ENCODE measurements around the gene SRRM5. TPM values are rescaled to one million over a fixed set of nuclear protein-coding genes. Genes with fewer than 3 reads are reported as not detected.
"Not testable (repeated sequence)": the region's sequence is repeated elsewhere in the genome, so short reads cannot be mapped to it uniquely, and the experiment has no call there.

The SRRM5 gene
- total RNA-seq, 2 donors from 2014 or later, result 0.56 TPM; not detected in 1

DNA sequence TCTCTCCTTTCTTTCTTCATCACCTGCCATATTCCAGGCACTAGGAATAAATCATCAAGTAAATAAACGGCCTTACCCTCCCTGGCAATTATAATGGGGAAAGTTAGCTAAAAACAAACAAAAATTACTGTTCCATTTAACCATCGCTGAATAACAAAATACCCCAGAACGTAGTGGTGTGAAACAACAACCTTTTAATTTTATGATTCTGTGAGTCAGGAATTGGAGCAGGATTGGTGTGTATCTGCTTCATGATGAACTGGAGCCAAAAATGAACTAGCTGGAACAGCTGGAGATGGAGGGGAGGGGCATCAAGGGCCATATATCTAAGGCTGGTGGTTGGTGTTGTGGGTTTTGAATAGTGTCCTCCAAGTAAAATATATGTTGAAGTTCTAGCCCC, 31.4 kb downstream of the SRRM5 start:
- TF ChIP-seq, protein P1, sequence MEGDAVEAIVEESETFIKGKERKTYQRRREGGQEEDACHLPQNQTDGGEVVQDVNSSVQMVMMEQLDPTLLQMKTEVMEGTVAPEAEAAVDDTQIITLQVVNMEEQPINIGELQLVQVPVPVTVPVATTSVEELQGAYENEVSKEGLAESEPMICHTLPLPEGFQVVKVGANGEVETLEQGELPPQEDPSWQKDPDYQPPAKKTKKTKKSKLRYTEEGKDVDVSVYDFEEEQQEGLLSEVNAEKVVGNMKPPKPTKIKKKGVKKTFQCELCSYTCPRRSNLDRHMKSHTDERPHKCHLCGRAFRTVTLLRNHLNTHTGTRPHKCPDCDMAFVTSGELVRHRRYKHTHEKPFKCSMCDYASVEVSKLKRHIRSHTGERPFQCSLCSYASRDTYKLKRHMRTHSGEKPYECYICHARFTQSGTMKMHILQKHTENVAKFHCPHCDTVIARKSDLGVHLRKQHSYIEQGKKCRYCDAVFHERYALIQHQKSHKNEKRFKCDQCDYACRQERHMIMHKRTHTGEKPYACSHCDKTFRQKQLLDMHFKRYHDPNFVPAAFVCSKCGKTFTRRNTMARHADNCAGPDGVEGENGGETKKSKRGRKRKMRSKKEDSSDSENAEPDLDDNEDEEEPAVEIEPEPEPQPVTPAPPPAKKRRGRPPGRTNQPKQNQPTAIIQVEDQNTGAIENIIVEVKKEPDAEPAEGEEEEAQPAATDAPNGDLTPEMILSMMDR (IDR thresholded peaks at IDR 0.05), result no peak
- Histone ChIP-seq H3K27ac (no peak overlapping the region), H3K27me3 (replicated peaks; ENCODE audit: insufficient read depth) (no peaks in the 10 kb centered on the region), H3K4me1 (ENCODE audit: control insufficient read depth in 1 of 2, low read depth in 2 of 2) (peaks cover 0 to 9% of the 10 kb centered on the region in 2 donors), H3K9me3 (no peaks in the 10 kb centered on the region), H3K4me3 (no peak overlapping the region), H3K36me3 (no peaks in the 10 kb centered on the region)
- DNase-seq (ENCODE audit: low spot score) (no peak), ATAC-seq (ENCODE audit: insufficient number of reproducible peaks, low FRiP score, low read depth) (no peak)

- Histone ChIP-seq H3K4me1 (ENCODE audit: control insufficient read depth in 1 of 2, low read depth in 2 of 2) (peaks cover 0 to 9% of the 10 kb centered on the region in 2 donors), H3K27me3 (replicated peaks; ENCODE audit: insufficient read depth) (no peaks in the 10 kb centered on the region), H3K27ac (no peak overlapping the region), H3K9me3 (no peaks in the 10 kb centered on the region), H3K4me3 (no peak overlapping the region), H3K36me3 (peaks cover 5% of the 10 kb centered on the region)
- ATAC-seq (ENCODE audit: insufficient number of reproducible peaks, low FRiP score, low read depth), result no peak
- no peak for DNase-seq (ENCODE audit: low spot score)
- TF ChIP-seq, protein P1 (IDR thresholded peaks at IDR 0.05), result no peak
Observed at GRCh38 chr19:43644181-43644580, 32.3 kb downstream of the SRRM5 start.

DNA sequence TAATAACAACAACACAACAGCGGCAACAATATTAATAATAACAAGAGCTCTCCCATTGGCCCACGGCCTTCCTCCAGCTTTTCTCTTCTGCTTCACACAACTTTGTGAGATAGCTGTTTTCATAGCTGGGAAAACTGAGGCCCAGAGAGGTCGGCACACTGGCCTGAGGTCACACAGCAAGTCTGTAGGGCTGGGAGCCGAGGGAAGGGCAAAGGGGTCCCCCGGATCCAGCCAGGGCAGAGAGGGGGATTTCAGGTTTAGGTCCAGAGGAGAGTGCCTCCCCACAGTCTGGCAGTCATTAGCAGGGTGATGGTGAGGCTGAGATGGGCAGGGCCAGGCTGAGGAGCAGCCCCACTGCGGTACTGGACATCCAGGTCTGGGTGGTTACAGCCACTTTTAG, 36.7 kb downstream of the SRRM5 start:
- TF ChIP-seq, protein P1 (IDR thresholded peaks at IDR 0.05), result no peak
- no peaks in the 10 kb centered on the region for H3K4me1 ChIP-seq (ENCODE audit: control insufficient read depth in 1 of 2, low read depth in 2 of 2)
- no peak for DNase-seq (ENCODE audit: low spot score)
- H3K27me3 ChIP-seq (replicated peaks; ENCODE audit: insufficient read depth), result no peaks in the 10 kb centered on the region
- no peaks in the 10 kb centered on the region for H3K9me3 ChIP-seq
- ATAC-seq (ENCODE audit: insufficient number of reproducible peaks, low FRiP score, low read depth), result no peak
- H3K27ac ChIP-seq, result no peak overlapping the region
- H3K4me3 ChIP-seq, result no peak overlapping the region
- H3K36me3 ChIP-seq, result peaks cover 11% of the 10 kb centered on the region

DNA sequence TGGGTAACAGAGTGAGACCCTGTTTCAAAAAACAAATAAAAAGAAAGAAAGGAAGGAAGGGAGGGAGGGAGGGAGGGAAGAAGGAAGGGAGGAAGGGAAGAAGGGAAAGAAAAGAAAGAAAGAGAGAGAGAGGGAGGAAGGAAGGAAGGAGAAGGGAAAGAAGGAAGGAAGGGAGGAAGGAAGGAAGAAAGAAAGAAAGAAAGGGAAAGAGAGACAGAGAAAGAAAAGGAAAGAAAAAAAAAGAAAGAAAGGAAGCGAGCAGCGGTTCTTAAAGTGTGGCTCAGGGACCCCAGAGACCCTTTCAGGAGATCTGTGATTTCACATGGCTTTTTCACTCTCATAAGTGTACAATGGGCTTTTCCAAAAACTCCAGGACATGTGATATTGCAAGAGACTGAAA, 37.6 kb downstream of the SRRM5 start:
- no peak overlapping the region for H3K27ac ChIP-seq
- H3K4me1 ChIP-seq (ENCODE audit: control insufficient read depth in 1 of 2, low read depth in 2 of 2), result no peaks in the 10 kb centered on the region
- no peaks in the 10 kb centered on the region for H3K27me3 ChIP-seq (replicated peaks; ENCODE audit: insufficient read depth)
- DNase-seq (ENCODE audit: low spot score) (no peak), ATAC-seq (ENCODE audit: insufficient number of reproducible peaks, low FRiP score, low read depth) (no peak)
- peaks cover 13% of the 10 kb centered on the region for H3K36me3 ChIP-seq
- TF ChIP-seq, protein P1 (IDR thresholded peaks at IDR 0.05), result no peak
- no peaks in the 10 kb centered on the region for H3K9me3 ChIP-seq
- no peak overlapping the region for H3K4me3 ChIP-seq

- not testable (repeated sequence) for H3K4me1 ChIP-seq (ENCODE audit: control insufficient read depth in 1 of 2, low read depth in 2 of 2); DNase-seq (ENCODE audit: low spot score); ATAC-seq (ENCODE audit: insufficient number of reproducible peaks, low FRiP score, low read depth); H3K9me3 ChIP-seq; H3K27me3 ChIP-seq (replicated peaks; ENCODE audit: insufficient read depth); H3K27ac ChIP-seq; H3K4me3 ChIP-seq
- peaks cover 19% of the 10 kb centered on the region for H3K36me3 ChIP-seq
Observed at GRCh38 chr19:43650276-43650675, 38.4 kb downstream of the SRRM5 start.

Measured in thoracic aorta (tissue), 2 donors.